LNCAP (cell line): ENCODE data around the gene KLF1.

Experiments
- TF ChIP-seq, protein P1 (sequence below): fragments of 450-650 bp; IDR thresholded peaks from 2 replicates; pipeline ENCODE4 v1.5.1; 2017; ENCODE audit warnings: mild to moderate bottlenecking

Gene KLF1

DNA sequence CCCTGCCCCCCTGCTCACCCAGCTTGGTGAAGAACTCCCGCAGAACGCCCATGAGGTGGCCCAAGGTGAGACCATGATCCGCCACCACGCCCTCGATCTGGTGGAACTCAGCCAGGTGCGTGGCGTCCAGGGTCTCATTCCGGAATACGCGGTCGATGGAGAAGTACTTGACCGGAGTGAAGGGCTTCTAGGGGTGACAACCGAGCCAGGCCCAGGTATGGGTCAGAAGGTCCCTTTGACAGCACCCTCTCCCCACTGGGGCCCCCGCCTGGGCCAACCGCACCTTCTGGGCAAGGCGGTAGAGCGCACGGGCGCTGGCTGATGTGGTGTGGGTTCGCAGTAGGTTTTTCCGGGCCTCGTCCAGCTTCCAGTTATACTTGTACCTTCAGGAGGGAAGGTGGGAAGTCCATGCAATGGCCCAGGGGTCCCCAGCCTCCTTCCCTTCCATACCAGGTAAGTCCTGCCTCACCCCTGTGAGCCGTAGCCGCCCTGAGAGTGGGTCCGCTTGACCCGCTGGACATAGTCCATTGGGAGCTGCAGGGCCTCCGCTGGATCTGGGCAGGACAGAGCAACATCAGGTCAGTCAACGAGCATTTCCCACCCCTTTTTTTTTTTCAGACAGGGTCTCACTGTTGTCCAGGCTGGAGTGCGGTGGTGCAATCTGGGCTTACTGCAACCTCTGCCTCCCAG is 37.8 kb upstream of the KLF1 start:
- TF ChIP-seq, protein P1, sequence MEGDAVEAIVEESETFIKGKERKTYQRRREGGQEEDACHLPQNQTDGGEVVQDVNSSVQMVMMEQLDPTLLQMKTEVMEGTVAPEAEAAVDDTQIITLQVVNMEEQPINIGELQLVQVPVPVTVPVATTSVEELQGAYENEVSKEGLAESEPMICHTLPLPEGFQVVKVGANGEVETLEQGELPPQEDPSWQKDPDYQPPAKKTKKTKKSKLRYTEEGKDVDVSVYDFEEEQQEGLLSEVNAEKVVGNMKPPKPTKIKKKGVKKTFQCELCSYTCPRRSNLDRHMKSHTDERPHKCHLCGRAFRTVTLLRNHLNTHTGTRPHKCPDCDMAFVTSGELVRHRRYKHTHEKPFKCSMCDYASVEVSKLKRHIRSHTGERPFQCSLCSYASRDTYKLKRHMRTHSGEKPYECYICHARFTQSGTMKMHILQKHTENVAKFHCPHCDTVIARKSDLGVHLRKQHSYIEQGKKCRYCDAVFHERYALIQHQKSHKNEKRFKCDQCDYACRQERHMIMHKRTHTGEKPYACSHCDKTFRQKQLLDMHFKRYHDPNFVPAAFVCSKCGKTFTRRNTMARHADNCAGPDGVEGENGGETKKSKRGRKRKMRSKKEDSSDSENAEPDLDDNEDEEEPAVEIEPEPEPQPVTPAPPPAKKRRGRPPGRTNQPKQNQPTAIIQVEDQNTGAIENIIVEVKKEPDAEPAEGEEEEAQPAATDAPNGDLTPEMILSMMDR: no peak

DNA sequence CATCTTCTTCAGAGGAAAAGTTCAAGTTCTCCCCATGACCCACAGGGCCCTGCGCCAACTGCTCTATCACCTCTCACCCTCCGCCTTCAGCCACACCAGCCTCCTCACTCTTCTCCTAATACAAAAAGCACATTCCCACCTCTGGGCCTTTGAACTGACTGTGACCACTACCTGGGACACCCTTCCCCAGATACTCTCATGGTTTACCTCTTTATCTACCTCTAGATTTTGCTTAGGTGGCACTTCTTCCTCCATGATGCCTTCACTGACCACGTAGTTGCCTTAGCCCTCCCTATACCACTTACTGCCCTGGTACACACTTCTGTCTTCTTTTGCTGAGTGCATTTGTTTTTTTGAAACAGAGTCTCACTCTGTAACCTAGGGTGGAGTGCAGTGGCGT is 36.0 kb upstream of the KLF1 start:
- TF ChIP-seq, protein P1: no peak

DNA sequence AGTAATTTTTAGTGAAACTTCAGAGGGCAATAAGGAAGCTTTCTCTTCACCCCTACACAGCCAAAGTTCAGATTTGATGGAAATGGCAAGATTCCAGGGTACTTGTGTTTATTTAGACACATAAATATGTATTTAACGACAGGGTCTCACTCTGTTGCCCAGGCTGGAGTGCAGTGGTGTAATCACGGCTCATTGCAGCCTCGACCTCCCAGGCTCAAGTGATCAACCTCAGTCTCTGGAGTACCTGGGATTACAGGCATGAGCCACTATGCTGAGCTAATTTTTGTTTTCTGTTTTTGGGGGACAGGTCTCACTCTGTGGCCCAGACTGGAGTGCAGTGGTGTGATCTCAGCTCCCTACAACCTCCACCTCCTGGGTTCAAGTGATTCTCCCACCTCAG is 34.0 kb upstream of the KLF1 start:
- TF ChIP-seq, protein P1: no peak

DNA sequence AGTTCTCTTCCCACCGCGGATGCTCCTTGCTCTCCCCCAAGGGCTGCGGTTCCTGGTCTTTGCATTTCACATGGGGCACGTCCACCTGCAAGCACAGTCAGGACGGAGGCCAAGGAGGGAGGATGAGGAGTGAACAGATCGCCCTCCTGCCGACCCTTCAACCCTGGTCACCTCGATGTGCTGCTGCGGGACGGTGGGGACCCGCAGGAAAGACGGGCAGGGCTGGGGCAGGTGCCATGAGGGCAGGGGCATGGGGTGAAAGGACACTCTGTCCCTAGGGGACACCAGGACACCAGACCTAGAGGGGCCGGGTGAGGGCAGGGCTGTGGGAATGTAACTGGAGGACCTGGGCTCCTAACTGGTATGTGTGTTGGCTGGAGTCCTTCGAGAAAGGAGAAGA is 31.3 kb upstream of the KLF1 start:
- TF ChIP-seq, protein P1: no peak

- TF ChIP-seq, protein P1: no peak
Observed at GRCh38 chr19:12913851-12914690, 27.1 kb upstream of the KLF1 start.

- TF ChIP-seq, protein P1: no peak
Observed at GRCh38 chr19:12913011-12913561, 26.1 kb upstream of the KLF1 start.

DNA sequence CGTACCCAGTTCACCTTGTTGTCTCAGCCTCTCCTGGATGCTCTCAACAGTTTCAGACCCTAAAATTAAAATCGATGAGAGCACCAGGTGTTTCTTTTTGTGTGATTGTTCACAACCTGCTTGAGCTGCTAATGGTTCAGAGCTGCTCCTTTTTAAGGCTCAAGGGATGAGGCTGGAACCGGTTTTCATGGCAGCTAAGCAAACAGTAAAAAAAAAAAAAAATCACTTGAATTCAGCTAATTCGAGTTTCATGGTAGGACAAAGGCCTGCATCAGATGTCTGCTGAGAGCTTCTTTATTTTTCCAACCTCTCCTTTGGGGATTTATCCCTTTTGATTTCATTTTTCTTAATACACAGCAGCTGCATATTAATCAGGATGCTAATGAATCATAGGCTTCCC is 25.6 kb upstream of the KLF1 start:
- TF ChIP-seq, protein P1: no peak
